PC-3 (cell line): Measurements from ENCODE around the gene MMGT1. TPM values are rescaled to one million over a fixed set of nuclear protein-coding genes. Genes with fewer than 3 reads are reported as not detected.
A peak's percentile ranks its signal among the peaks of the same experiment; 100 is the strongest.

ENCODE experiments used
- ATAC-seq: fragments of 200-7000 bp; cut with Tn5 transposase; 2 replicates; pipeline ENCODE4 v1.9.1; 2020; ENCODE audit warnings: mild to moderate bottlenecking, moderate library complexity
- BruUV-seq: library from RNA; stranded (reverse); fragments of 400-500 nt; replicated peaks from 2 replicates; lab custom pipeline; 2021; lab: Mats Ljungman, UMichigan
- CTCF ChIA-PET: fragments of 300-600 bp; sonication (Branson Sonifier 250); formaldehyde crosslinking; loops from one replicate; lab custom pipeline; 2022; ENCODE audit warnings: antibody characterized with exemption; lab: Charles Lee
- POLR2A ChIA-PET: fragments of 300-600 bp; sonication (Branson Sonifier 250); formaldehyde crosslinking; loops from one replicate; lab custom pipeline; 2022; ENCODE audit warnings: antibody characterized with exemption; ENCODE audit not compliant: unreplicated experiment; lab: Charles Lee
- DNase-seq: peaks from one replicate; pipeline ENCODE4 v3.0.0-alpha.2; 2015
- H2AFZ ChIP-seq: fragments of 300-600 bp; sonication (generic); 2 replicates; pipeline ENCODE4 v1.6.0; 2016; ENCODE audit warnings: antibody characterized with exemption, low read length
- H3F3A ChIP-seq: fragments of 300-600 bp; sonication (generic); one replicate; pipeline ENCODE4 v1.6.0; 2017; ENCODE audit warnings: antibody characterized with exemption, low read length, control low read depth, mild to moderate bottlenecking; ENCODE audit not compliant: unreplicated experiment
- H3K27ac ChIP-seq: fragments of 300-600 bp; sonication (generic); 2 replicates; pipeline ENCODE4 v1.5.1; 2016; ENCODE audit warnings: mild to moderate bottlenecking, low read length
- H3K27me3 ChIP-seq: fragments of 300-600 bp; sonication (generic); 2 replicates; pipeline ENCODE4 v1.6.1; 2016; ENCODE audit warnings: low read length, mixed read lengths
- H3K36me3 ChIP-seq: fragments of 300-600 bp; sonication (generic); 2 replicates; pipeline ENCODE4 v1.6.1; 2016; ENCODE audit warnings: low read depth, mixed run types, low read length, mixed read lengths
- H3K4me1 ChIP-seq: fragments of 300-600 bp; sonication (generic); 2 replicates; pipeline ENCODE4 v1.5.1; 2016; ENCODE audit warnings: low read length; ENCODE audit not compliant: insufficient read depth
- H3K4me2 ChIP-seq: fragments of 300-600 bp; sonication (generic); 2 replicates; pipeline ENCODE4 v1.6.0; 2016; ENCODE audit warnings: low read length
- H3K4me3 ChIP-seq: fragments of 300-600 bp; sonication (generic); 2 replicates; pipeline ENCODE4 v1.5.1; 2016; ENCODE audit warnings: mild to moderate bottlenecking, low read length, mixed read lengths
- H3K79me2 ChIP-seq: fragments of 300-600 bp; sonication (generic); 2 replicates; pipeline ENCODE4 v1.6.1; 2017; ENCODE audit warnings: low read length, mixed read lengths
- H3K9ac ChIP-seq: fragments of 300-600 bp; sonication (generic); 2 replicates; pipeline ENCODE4 v1.6.0; 2016; ENCODE audit warnings: mild to moderate bottlenecking, low read length
- H3K9me2 ChIP-seq: fragments of 300-600 bp; sonication (generic); replicated peaks from 2 replicates; pipeline ENCODE4 v1.6.1; 2016; ENCODE audit warnings: mixed run types, low read length, mixed read lengths
- H3K9me3 ChIP-seq: fragments of 300-600 bp; sonication (generic); 2 replicates; pipeline ENCODE4 v1.6.1; 2016; ENCODE audit warnings: low read length, mixed read lengths
- H4K20me1 ChIP-seq: fragments of 300-600 bp; sonication (generic); 2 replicates; pipeline ENCODE4 v1.6.1; 2016; ENCODE audit warnings: low read length, mixed read lengths
- EZH2 ChIP-seq: fragments of 300-600 bp; sonication (generic); IDR thresholded peaks from one replicate; pipeline ENCODE4 v1.6.1; 2017; ENCODE audit warnings: antibody characterized with exemption, mild to moderate bottlenecking, low read length; ENCODE audit not compliant: unreplicated experiment
- EZH2phosphoT487 ChIP-seq: fragments of 300-600 bp; sonication (generic); IDR thresholded peaks from 2 replicates; pipeline ENCODE4 v1.6.1; 2018; ENCODE audit warnings: mild to moderate bottlenecking, antibody characterized with exemption, low read length, borderline replicate concordance
- intact Hi-C: fragments of 100-400 bp; cut with micrococcal nuclease; formaldehyde crosslinking; loops from 2 replicates; pipeline ENCODE4 v1.9.0; 2023
- total RNA-seq: library from RNA; depleted of rRNA; stranded (reverse); fragments of >200 nt; gene quantifications from 2 replicates; pipeline ENCODE4 v1.2.3, GENCODE V29; 2014
- TF ChIP-seq, protein P1 (sequence below): fragments of 300-600 bp; sonication (generic); conservative IDR thresholded peaks from 2 replicates; pipeline ENCODE4 v1.5.1; 2017; ENCODE audit warnings: antibody characterized with exemption, low read depth, mild to moderate bottlenecking, low read length

MMGT1 gene
- total RNA-seq, 1 experiment from 2014 or later, result 23.1 TPM

DNA sequence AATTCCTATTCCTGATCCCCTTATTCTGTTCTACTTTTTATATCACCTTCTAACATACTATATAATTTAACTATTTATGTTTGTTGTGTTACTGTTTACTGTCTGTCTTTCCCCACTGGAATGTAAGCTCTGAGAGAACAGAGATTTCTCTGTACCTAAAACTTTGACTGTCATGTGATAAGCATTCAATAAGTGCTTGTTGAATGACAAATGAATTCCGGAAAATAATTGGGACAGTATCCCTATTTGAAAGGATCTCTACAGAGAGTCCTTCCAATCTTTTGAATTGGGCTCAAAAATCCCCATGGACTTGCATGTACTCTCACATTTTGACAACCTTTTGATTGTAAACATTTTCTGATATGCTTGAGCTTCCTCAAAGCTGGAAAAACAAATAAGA, 1.6 kb upstream of the MMGT1 start:
- H3K79me2 ChIP-seq, result peaks cover 26% of the 10 kb centered on the region
- H3K36me3 ChIP-seq, result no peaks in the 10 kb centered on the region
- no peak for DNase-seq
- H3K4me1 ChIP-seq, result peaks cover 31% of the 10 kb centered on the region
- H3K9me3 ChIP-seq, result no peaks in the 10 kb centered on the region
- ATAC-seq, result no peak
- H3K27ac ChIP-seq, result no peak overlapping the region
- ChIA-PET CTCF (no interaction called here), POLR2A (no interaction called here)
- no peak overlapping the region for H3K4me2 ChIP-seq
- peaks cover 4% of the 10 kb centered on the region for H3F3A ChIP-seq
- no peaks in the 10 kb centered on the region for H3K27me3 ChIP-seq
- H3K9me2 ChIP-seq, result no peaks in the 10 kb centered on the region
- no peak overlapping the region for H3K9ac ChIP-seq
- intact Hi-C loops, result no loop called here
- BruUV-seq, result no TSS peak
- H3K4me3 ChIP-seq, result no peak overlapping the region
- TF ChIP-seq EZH2 (no peak), EZH2phosphoT487 (no peak)
- TF ChIP-seq, protein P1, sequence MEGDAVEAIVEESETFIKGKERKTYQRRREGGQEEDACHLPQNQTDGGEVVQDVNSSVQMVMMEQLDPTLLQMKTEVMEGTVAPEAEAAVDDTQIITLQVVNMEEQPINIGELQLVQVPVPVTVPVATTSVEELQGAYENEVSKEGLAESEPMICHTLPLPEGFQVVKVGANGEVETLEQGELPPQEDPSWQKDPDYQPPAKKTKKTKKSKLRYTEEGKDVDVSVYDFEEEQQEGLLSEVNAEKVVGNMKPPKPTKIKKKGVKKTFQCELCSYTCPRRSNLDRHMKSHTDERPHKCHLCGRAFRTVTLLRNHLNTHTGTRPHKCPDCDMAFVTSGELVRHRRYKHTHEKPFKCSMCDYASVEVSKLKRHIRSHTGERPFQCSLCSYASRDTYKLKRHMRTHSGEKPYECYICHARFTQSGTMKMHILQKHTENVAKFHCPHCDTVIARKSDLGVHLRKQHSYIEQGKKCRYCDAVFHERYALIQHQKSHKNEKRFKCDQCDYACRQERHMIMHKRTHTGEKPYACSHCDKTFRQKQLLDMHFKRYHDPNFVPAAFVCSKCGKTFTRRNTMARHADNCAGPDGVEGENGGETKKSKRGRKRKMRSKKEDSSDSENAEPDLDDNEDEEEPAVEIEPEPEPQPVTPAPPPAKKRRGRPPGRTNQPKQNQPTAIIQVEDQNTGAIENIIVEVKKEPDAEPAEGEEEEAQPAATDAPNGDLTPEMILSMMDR, result no peak
- H4K20me1 ChIP-seq, result peaks cover 4% of the 10 kb centered on the region; the same call in 1 of the 2 replicates
- H2AFZ ChIP-seq, result no peak overlapping the region

DNA sequence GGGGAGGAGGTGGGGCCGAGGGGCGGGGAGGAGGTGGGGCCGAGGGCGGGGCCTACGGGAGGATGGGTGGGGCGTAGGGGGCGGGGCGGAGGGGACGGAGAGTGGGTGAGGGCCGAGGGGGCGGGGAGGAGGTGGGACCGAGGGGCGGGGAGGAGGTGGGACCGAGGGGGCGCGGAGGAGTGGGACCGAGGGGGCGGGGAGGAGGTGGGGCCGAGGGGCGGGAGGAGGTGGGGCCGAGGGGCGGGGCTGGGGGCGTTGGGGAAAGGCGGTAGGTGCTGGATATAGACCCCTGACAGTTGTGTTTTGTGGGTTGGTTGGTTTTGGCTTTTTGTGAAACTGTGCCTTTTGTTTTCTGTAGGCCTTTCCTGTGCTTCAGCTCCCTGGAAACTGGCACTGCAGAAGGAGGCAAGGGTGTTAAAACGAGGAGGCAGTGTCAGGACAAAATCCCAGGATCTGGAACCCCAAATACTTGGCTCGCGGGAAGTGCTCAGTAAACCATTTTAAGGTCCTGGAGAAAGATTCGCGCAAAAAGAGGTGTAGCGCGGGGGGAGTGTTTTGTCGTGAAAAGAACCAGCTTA, 580 bp upstream of the MMGT1 start:
- ATAC-seq (0 out of 2 replicates have a peak, but pooled peaks have one; percentile 4), DNase-seq (peak; percentile 25)
- Histone ChIP-seq H3K79me2 (peaks cover 26% of the 10 kb centered on the region), H3K4me1 (peaks cover 31% of the 10 kb centered on the region), H3K27me3 (no peaks in the 10 kb centered on the region), H3K9ac (no peak overlapping the region), H3K36me3 (no peaks in the 10 kb centered on the region), H3K9me2 (no peaks in the 10 kb centered on the region), H3K27ac (no peak overlapping the region), H3K9me3 (no peaks in the 10 kb centered on the region), H3K4me3 (peak overlapping the region; percentile 58), H3K4me2 (peak overlapping the region; percentile 77), H3F3A (peaks cover 4% of the 10 kb centered on the region), H4K20me1 (peaks cover 4% of the 10 kb centered on the region; the same call in 1 of the 2 replicates), H2AFZ (peak overlapping the region; percentile 53)
- ChIA-PET CTCF (no interaction called here), POLR2A (no interaction called here)
- intact Hi-C loops, result no loop called here
- TF ChIP-seq, protein P1, result no peak
- TF ChIP-seq EZH2 (no peak), EZH2phosphoT487 (no peak)
- BruUV-seq, result no TSS peak

DNA sequence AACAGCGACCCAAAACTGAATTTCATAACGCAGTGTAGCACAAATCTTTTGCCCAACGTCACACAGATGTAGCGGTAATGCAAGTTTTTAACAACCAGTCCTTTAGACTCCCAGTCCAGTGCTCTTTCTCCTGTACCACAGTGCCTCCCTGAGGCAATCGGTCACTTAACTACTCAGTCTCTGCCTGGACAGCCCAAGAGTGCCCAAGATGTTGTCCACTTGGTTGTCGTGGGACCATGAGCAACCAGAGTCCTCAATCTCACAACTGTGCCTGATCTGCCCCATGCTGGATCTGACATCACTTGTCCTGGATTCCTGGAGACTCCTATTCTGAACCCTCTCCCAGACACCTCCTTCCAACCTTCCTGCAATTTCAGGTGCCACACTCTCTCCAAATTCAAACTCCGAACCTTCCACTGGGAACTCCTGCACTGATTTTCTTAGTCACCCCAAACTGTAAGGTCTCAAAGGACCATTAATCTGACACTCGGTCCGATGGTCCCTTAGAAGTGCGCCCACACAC, 702 bp downstream of the MMGT1 start:
- intact Hi-C loops, result no loop called here
- peak overlapping the region; percentile 96 for H2AFZ ChIP-seq
- H3F3A ChIP-seq, result peaks cover 3% of the 10 kb centered on the region
- H3K4me2 ChIP-seq, result peak overlapping the region; percentile 83
- H3K36me3 ChIP-seq, result no peaks in the 10 kb centered on the region
- H3K9ac ChIP-seq, result peak overlapping the region; percentile 90
- H3K9me2 ChIP-seq, result no peaks in the 10 kb centered on the region
- peaks cover 4% of the 10 kb centered on the region; the same call in 1 of the 2 replicates for H4K20me1 ChIP-seq
- peaks cover 25% of the 10 kb centered on the region for H3K4me1 ChIP-seq
- peak overlapping the region; percentile 99 for H3K4me3 ChIP-seq
- TF ChIP-seq EZH2, result no peak
- TF ChIP-seq, protein P1, result peak; percentile 41
- H3K79me2 ChIP-seq, result peaks cover 26% of the 10 kb centered on the region
- BruUV-seq, result TSS peak; percentile 67
- ATAC-seq (peak; percentile 49), DNase-seq (peak; percentile 21)
- H3K27ac ChIP-seq, result peak overlapping the region; percentile 89
- no peaks in the 10 kb centered on the region for H3K27me3 ChIP-seq
- no peaks in the 10 kb centered on the region for H3K9me3 ChIP-seq
- CTCF ChIA-PET, result no interaction called here
- POLR2A ChIA-PET, result no interaction called here
